ENCODE data around the gene GJD2.

The GJD2 gene

GRCh38 chr15:34724481-34724880 lies 30.3 kb downstream of the GJD2 start:
- no peak for DNase-seq (ENCODE audit: low read depth)

- no peak for DNase-seq (ENCODE audit: low read depth)
Measured at GRCh38 chr15:34722439-34722836, 32.4 kb downstream of the GJD2 start.

GRCh38 chr15:34721802-34722438 lies 32.9 kb downstream of the GJD2 start:
- DNase-seq (ENCODE audit: low read depth) = no peak

GRCh38 chr15:34721157-34721801 lies 33.5 kb downstream of the GJD2 start:
- no peak for DNase-seq (ENCODE audit: low read depth)

- DNase-seq (ENCODE audit: low read depth) = no peak
Measured at GRCh38 chr15:34719695-34720094, 35.1 kb downstream of the GJD2 start.

- DNase-seq (ENCODE audit: low read depth) = no peak
Measured at GRCh38 chr15:34718681-34719665, 35.8 kb downstream of the GJD2 start.

GRCh38 chr15:34717729-34718128 lies 37.1 kb downstream of the GJD2 start:
- no peak for DNase-seq (ENCODE audit: low read depth)

GRCh38 chr15:34716111-34716510 lies 38.7 kb downstream of the GJD2 start:
- DNase-seq (ENCODE audit: low read depth) = no peak

GRCh38 chr15:34714476-34715121 lies 40.2 kb downstream of the GJD2 start:
- DNase-seq (ENCODE audit: low read depth) = no peak

GRCh38 chr15:34713635-34714034 lies 41.2 kb downstream of the GJD2 start:
- no peak for DNase-seq (ENCODE audit: low read depth)

- no peak for DNase-seq (ENCODE audit: low read depth)
Measured at GRCh38 chr15:34709866-34710265, 44.9 kb downstream of the GJD2 start.

GRCh38 chr15:34708422-34708821 lies 46.4 kb downstream of the GJD2 start:
- DNase-seq (ENCODE audit: low read depth) = no peak

GRCh38 chr15:34701536-34701935 lies 53.3 kb downstream of the GJD2 start:
- DNase-seq (ENCODE audit: low read depth) = no peak

Measured in activated T-cell treated with anti-CD3 and anti-CD28 coated beads for 48 hours (primary cell).